ENCODE measurements around the gene NDUFS1. TPM values are rescaled to one million over a fixed set of nuclear protein-coding genes. Genes with fewer than 3 reads are reported as not detected.

The NDUFS1 gene
- total and polyA plus RNA-seq, 12 donors: 53.8 to 670 (median 550) TPM

- H3K4me3 ChIP-seq: no peak overlapping the region
- no peak for DNase-seq
- no peaks in the 10 kb centered on the region for H3K27me3 ChIP-seq
- peak overlapping the region in 3 of 10 donors; percentile 15 to 33 (median 16) for H3K27ac ChIP-seq
- H3K36me3 ChIP-seq: no peaks in the 10 kb centered on the region
- WGBS, 2 donors: 35 to 44% methylated on average over 2 of the region's 2 CpGs
- peaks cover 0 to 5% (median 0%) of the 10 kb centered on the region in 9 donors for H3K4me1 ChIP-seq
- H3K9me3 ChIP-seq: no peaks in the 10 kb centered on the region
- TF ChIP-seq CTCF (IDR thresholded peaks at IDR 0.05): no peak
- intact Hi-C loops (cut with DNase I): no loop called here
- peak in 3 of 8 donors; percentile 9 to 33 (median 29) for ATAC-seq
These were observed 34.6 kb upstream of the NDUFS1 start for GRCh38 chr2:206193671-206194357.

- no peak for TF ChIP-seq CTCF (IDR thresholded peaks at IDR 0.05)
- Histone ChIP-seq H3K27ac (no peak overlapping the region), H3K9me3 (no peaks in the 10 kb centered on the region), H3K4me3 (no peak overlapping the region), H3K4me1 (peaks cover 0 to 5% (median 0%) of the 10 kb centered on the region in 9 donors), H3K36me3 (no peaks in the 10 kb centered on the region), H3K27me3 (peaks cover 0 to 4% (median 0%) of the 10 kb centered on the region in 7 donors)
- ATAC-seq (no peak), DNase-seq (no peak)
- WGBS, 2 donors: 95 to 98% methylated on average over 3 of the region's 3 CpGs
- intact Hi-C loops (cut with DNase I): no loop called here
These were observed 32.9 kb upstream of the NDUFS1 start for GRCh38 chr2:206192157-206192556.

- no peak for ATAC-seq
- Histone ChIP-seq H3K9me3 (no peaks in the 10 kb centered on the region), H3K4me1 (peaks cover 0 to 5% (median 0%) of the 10 kb centered on the region in 9 donors), H3K4me3 (no peak overlapping the region), H3K36me3 (no peaks in the 10 kb centered on the region), H3K27me3 (peaks cover 0 to 4% (median 0%) of the 10 kb centered on the region in 7 donors), H3K27ac (no peak overlapping the region)
- intact Hi-C loops (cut with DNase I): no loop called here
- WGBS, 2 donors: 88 to 92% methylated on average over 5 of the region's 5 CpGs
- TF ChIP-seq CTCF (IDR thresholded peaks at IDR 0.05): no peak
- DNase-seq: no peak
These were observed 31.4 kb upstream of the NDUFS1 start for GRCh38 chr2:206190689-206191088.

GRCh38 chr2:206190111-206190510, 30.9 kb upstream of the NDUFS1 start:
- Histone ChIP-seq H3K9me3 (no peaks in the 10 kb centered on the region), H3K4me3 (no peak overlapping the region), H3K4me1 (peaks cover 0 to 5% (median 0%) of the 10 kb centered on the region in 9 donors), H3K36me3 (no peaks in the 10 kb centered on the region), H3K27me3 (peaks cover 0 to 4% (median 0%) of the 10 kb centered on the region in 7 donors), H3K27ac (no peak overlapping the region)
- intact Hi-C loops (cut with DNase I): no loop called here
- ATAC-seq: no peak
- DNase-seq: no peak
- 80 to 84% methylated on average over 2 of the region's 2 CpGs for WGBS, 2 donors
- no peak for TF ChIP-seq CTCF (IDR thresholded peaks at IDR 0.05)

Data from heart right ventricle (tissue), 16 donors.